ENCODE results near the gene PTTG1IP. TPM values are rescaled to one million over a fixed set of nuclear protein-coding genes. Genes with fewer than 3 reads are reported as not detected.

PTTG1IP gene
- total RNA-seq, 3 donors from 2014 or later = 33.8 to 37.6 (median 34.6) TPM

GRCh38 chr21:44801468-44802395 lies 71.8 kb downstream of the PTTG1IP start, which contains the start of gene UBE2G2:
Gene UBE2G2, minus strand, starts transcription at chr21:44801820. Its CDS starts 72 bp downstream, at chr21:44801748.
- no peaks in the 10 kb centered on the region for H3K27me3 Mint-ChIP-seq (ENCODE audit: low read depth)
- H3K36me3 Mint-ChIP-seq (ENCODE audit: insufficient read depth) = peaks cover 41% of the 10 kb centered on the region
- DNase-seq = peak; percentile 81
- ATAC-seq = peak; percentile 95 to 97
- no peaks in the 10 kb centered on the region for H3K9me3 Mint-ChIP-seq
- peaks cover 41% of the 10 kb centered on the region for H3K4me1 Mint-ChIP-seq (ENCODE audit: low read depth)
- H3K4me3 Mint-ChIP-seq = peak within 1 kb of the TSS; percentile 99

GRCh38 chr21:44800971-44801467 lies 72.5 kb downstream of the PTTG1IP start:
- Mint-ChIP-seq H3K27me3 (ENCODE audit: low read depth) (no peaks in the 10 kb centered on the region), H3K4me3 (peak overlapping the region; percentile 99), H3K9me3 (no peaks in the 10 kb centered on the region), H3K4me1 (ENCODE audit: low read depth) (peaks cover 48% of the 10 kb centered on the region), H3K36me3 (ENCODE audit: insufficient read depth) (peaks cover 35% of the 10 kb centered on the region)
- ATAC-seq = peak; percentile 57 to 62
- DNase-seq = no peak

GRCh38 chr21:44800103-44800502 lies 73.4 kb downstream of the PTTG1IP start:
- ATAC-seq (no peak), DNase-seq (no peak)
- H3K4me1 Mint-ChIP-seq (ENCODE audit: low read depth) = peaks cover 52% of the 10 kb centered on the region
- no peaks in the 10 kb centered on the region for H3K27me3 Mint-ChIP-seq (ENCODE audit: low read depth)
- no peaks in the 10 kb centered on the region for H3K9me3 Mint-ChIP-seq
- peak overlapping the region; percentile 99 for H3K4me3 Mint-ChIP-seq
- peaks cover 28% of the 10 kb centered on the region for H3K36me3 Mint-ChIP-seq (ENCODE audit: insufficient read depth)

- H3K4me3 Mint-ChIP-seq = peak overlapping the region; percentile 99
- H3K4me1 Mint-ChIP-seq (ENCODE audit: low read depth) = peaks cover 52% of the 10 kb centered on the region
- ATAC-seq (no peak), DNase-seq (no peak)
- no peaks in the 10 kb centered on the region for H3K27me3 Mint-ChIP-seq (ENCODE audit: low read depth)
- no peaks in the 10 kb centered on the region for H3K9me3 Mint-ChIP-seq
- H3K36me3 Mint-ChIP-seq (ENCODE audit: insufficient read depth) = peaks cover 25% of the 10 kb centered on the region
These were observed 73.8 kb downstream of the PTTG1IP start for GRCh38 chr21:44799646-44800045.

Other genes with a start within 250 kb of the PTTG1IP start
- not detected for gene KRTAP10-9, start 246.6 kb downstream of the PTTG1IP start, total RNA-seq
- gene KRTAP10-10, start 236.3 kb downstream of the PTTG1IP start, total RNA-seq = not detected
- gene KRTAP10-11, start 227.3 kb downstream of the PTTG1IP start, total RNA-seq = not detected
- not detected for gene KRTAP12-4, start 219.0 kb downstream of the PTTG1IP start, total RNA-seq
- gene KRTAP12-3, start 215.8 kb downstream of the PTTG1IP start, total RNA-seq = not detected
- not detected for gene KRTAP12-2, start 206.8 kb downstream of the PTTG1IP start, total RNA-seq
- not detected for gene KRTAP12-1, start 191.5 kb downstream of the PTTG1IP start, total RNA-seq
- not detected for gene KRTAP10-12, start 176.5 kb downstream of the PTTG1IP start, total RNA-seq
- gene TSPEAR, start 162.1 kb downstream of the PTTG1IP start, total RNA-seq = not detected
- 100 to 1,000 TPM; 138 to 144 (median 140) TPM for gene UBE2G2, start 71.9 kb downstream of the PTTG1IP start, total RNA-seq
- 100 to 1,000 TPM in 1 of 3 donors, 10 to 100 TPM in 2; 87.0 to 107 (median 93.4) TPM for gene SUMO3, start 55.6 kb downstream of the PTTG1IP start, total RNA-seq
- 100 to 1,000 TPM; 175 to 195 (median 180) TPM for gene ITGB2, start 47.2 kb upstream of the PTTG1IP start, total RNA-seq
- gene SLX9, start 66.3 kb upstream of the PTTG1IP start, total RNA-seq = 100 to 1,000 TPM; 100 to 130 (median 126) TPM
- 10 to 100 TPM; 28.1 to 32.9 (median 30.9) TPM for gene ADARB1, start 200.9 kb upstream of the PTTG1IP start, total RNA-seq

All from activated T-cell treated with anti-CD3 and anti-CD28 coated beads, Interleukin-2, amount 50 U/mL, for 4 hours (primary cell).